CD4-positive, alpha-beta T cell (primary cell): ENCODE data around the gene CTXND1. TPM values are rescaled to one million over a fixed set of nuclear protein-coding genes. Genes with fewer than 3 reads are reported as not detected.

Experiments used
- ATAC-seq: fragments of 200-7000 bp; cut with Tn5 transposase; one replicate; pipeline ENCODE4 v1.10.0; 2022; ENCODE audit warnings: mild to moderate bottlenecking; ENCODE audit not compliant: poor library complexity
- CTCF ChIA-PET: fragments of 350-600 bp; sonication (Branson Sonifier 250); formaldehyde crosslinking; loops from one replicate; lab custom pipeline; 2021; ENCODE audit warnings: antibody characterized with exemption, inconsistent platforms; lab: Charles Lee
- POLR2A ChIA-PET: fragments of 350-600 bp; sonication (Branson Sonifier 250); formaldehyde crosslinking; loops from one replicate; lab custom pipeline; 2021; ENCODE audit warnings: antibody characterized with exemption, inconsistent platforms; lab: Charles Lee
- DNase-seq, 14 experiments: peaks; one replicate each; pipeline ENCODE4 v3.0.0-alpha.2; 2013 to 2020; ENCODE audit warnings: mixed read lengths in 2 of 14
- H3K27ac ChIP-seq, 2 donors: one replicate each; pipeline versions ENCODE4 v1.5.1 to v1.7.0; 2013; ENCODE audit warnings: low read length in 2 of 2, low read depth in 1 of 2, mild to moderate bottlenecking in 1 of 2
- H3K27me3 ChIP-seq, 2 experiments: 1 replicate in 1 of 2; 2 replicates in 1 of 2; pipeline versions ENCODE4 v1.6.1 to v1.7.0; 2013; ENCODE audit warnings: low read length in 2 of 2, control low read depth in 1 of 2, mild to moderate bottlenecking in 1 of 2, moderate library complexity in 1 of 2; ENCODE audit not compliant: insufficient read depth in 2 of 2, control insufficient read depth in 1 of 2
- H3K36me3 ChIP-seq: one replicate; pipeline ENCODE4 v1.6.1; 2013; ENCODE audit warnings: low read length, control low read depth; ENCODE audit not compliant: insufficient read depth
- H3K4me1 ChIP-seq: one replicate; pipeline ENCODE4 v1.6.1; 2013; ENCODE audit warnings: low read length, control low read depth; ENCODE audit not compliant: insufficient read depth
- H3K4me3 ChIP-seq: one replicate; pipeline ENCODE4 v1.5.1; 2013; ENCODE audit warnings: mild to moderate bottlenecking, low read length, moderate library complexity
- H3K9me3 ChIP-seq, 2 experiments: 1 replicate in 1 of 2; 2 replicates in 1 of 2; pipeline versions ENCODE4 v1.6.1 to v1.7.0; 2013; ENCODE audit warnings: low read length in 2 of 2, mild to moderate bottlenecking in 2 of 2, control low read depth in 1 of 2, moderate library complexity in 1 of 2; ENCODE audit not compliant: control insufficient read depth in 1 of 2, insufficient read depth in 1 of 2
- H3K27ac Mint-ChIP-seq: one replicate; pipeline ENCODE4 v1.8.0; 2020; ENCODE audit warnings: mixed read lengths
- H3K27me3 Mint-ChIP-seq: one replicate; pipeline ENCODE4 v1.8.0; 2021; ENCODE audit warnings: mixed read lengths
- H3K36me3 Mint-ChIP-seq: one replicate; pipeline ENCODE4 v1.8.0; 2021; ENCODE audit warnings: low read depth, mixed read lengths
- H3K4me1 Mint-ChIP-seq: one replicate; pipeline ENCODE4 v1.8.0; 2021; ENCODE audit warnings: low read depth, mixed read lengths
- H3K4me3 Mint-ChIP-seq: one replicate; pipeline ENCODE4 v1.8.0; 2020; ENCODE audit warnings: mild to moderate bottlenecking, mixed read lengths
- H3K9me3 Mint-ChIP-seq: one replicate; pipeline ENCODE4 v1.8.0; 2020; ENCODE audit warnings: mixed read lengths
- intact Hi-C, 2 experiments: fragments of 100-400 bp; cut with DNase I in 1 of 2; cut with micrococcal nuclease in 1 of 2; formaldehyde crosslinking; loops; one replicate each; pipeline versions ENCODE4 v1.15.1 to v1.9.0; 2023 to 2025; cut with DNase I, micrococcal nuclease
- total RNA-seq, 174 experiments: library from RNA in 2 of 174; stranded (reverse) in 2 of 174; gene quantifications; one replicate each; pipeline ENCODE4 v1.2.3 and lab custom pipeline; 2021 to 2026
- TF ChIP-seq, protein P1 (sequence below): fragments of 200-600 bp; IDR thresholded peaks from one replicate; pipeline ENCODE4 v1.8.0; 2022; ENCODE audit warnings: antibody characterized with exemption, mild to moderate bottlenecking

The CTXND1 gene
- total RNA-seq, 2 experiments from 2014 or later: not detected

DNA sequence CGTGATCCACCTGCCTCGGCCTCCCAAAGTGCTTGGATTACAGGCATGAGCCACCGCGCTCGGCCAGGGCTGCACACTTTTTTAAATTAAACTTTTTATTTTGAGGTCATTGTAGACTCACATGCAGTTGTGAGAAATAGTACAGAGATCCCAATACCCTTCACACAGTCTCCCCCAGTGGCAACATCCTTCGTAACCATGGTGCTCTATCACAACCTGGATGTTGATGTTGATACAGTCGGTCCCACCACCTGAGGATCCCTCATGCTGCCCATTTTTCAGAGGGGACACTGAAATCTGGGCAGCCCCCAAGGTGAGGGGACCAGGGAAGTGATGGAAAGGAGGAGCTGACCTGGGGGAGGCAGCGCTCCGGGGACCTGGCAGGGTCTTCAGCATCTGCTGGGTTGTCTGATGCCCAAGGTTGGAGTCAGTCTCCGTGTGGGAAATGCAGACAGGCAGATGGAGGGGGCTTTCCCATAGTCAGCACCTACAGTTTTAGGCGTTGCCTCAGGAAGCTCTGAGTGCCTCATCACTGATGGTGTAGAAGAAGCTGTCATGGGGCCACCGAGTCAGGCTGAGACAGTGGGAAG, 82.2 kb downstream of the CTXND1 start:
- no peak for ATAC-seq

DNA sequence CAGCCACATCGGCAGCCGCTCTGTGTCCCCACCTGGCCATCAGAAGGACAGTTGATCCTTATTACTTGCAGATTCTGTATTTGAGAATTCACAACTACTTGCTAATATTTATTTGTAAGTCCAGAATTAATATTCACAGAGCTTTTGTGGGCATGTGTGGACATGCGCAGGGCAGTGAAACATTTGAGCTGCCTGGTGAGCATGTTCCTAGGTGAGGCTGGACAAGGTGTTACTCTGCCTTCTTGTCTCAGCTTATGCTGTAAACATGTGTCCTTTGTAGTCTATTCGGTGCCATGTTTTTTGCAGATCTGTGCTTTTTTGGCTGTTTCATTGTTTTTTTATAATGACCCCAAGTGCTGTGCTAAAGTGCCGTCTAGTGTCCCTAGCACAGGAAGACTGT, 83.6 kb downstream of the CTXND1 start:
- CTCF ChIA-PET: no interaction called here
- Mint-ChIP-seq H3K27ac (no peak overlapping the region), H3K27me3 (no peaks in the 10 kb centered on the region), H3K36me3 (peaks cover 13% of the 10 kb centered on the region), H3K4me3 (no peak overlapping the region), H3K9me3 (no peaks in the 10 kb centered on the region), H3K4me1 (no peaks in the 10 kb centered on the region)
- POLR2A ChIA-PET: interaction anchor here (0.8 kb wide), 1 partner anchor 788 kb away, joined by 3 read pairs; no protein-coding TSS in a partner anchor
- Histone ChIP-seq H3K36me3 (peaks cover 3% of the 10 kb centered on the region), H3K9me3 (no peaks in the 10 kb centered on the region), H3K27ac (no peak overlapping the region), H3K27me3 (no peaks in the 10 kb centered on the region), H3K4me3 (no peak overlapping the region), H3K4me1 (no peaks in the 10 kb centered on the region)
- intact Hi-C loops: loop anchor here in 1 of 2 experiments (5.0 kb wide), 1 partner anchor 1671 kb away; no protein-coding TSS in a partner anchor
- TF ChIP-seq, protein P1, sequence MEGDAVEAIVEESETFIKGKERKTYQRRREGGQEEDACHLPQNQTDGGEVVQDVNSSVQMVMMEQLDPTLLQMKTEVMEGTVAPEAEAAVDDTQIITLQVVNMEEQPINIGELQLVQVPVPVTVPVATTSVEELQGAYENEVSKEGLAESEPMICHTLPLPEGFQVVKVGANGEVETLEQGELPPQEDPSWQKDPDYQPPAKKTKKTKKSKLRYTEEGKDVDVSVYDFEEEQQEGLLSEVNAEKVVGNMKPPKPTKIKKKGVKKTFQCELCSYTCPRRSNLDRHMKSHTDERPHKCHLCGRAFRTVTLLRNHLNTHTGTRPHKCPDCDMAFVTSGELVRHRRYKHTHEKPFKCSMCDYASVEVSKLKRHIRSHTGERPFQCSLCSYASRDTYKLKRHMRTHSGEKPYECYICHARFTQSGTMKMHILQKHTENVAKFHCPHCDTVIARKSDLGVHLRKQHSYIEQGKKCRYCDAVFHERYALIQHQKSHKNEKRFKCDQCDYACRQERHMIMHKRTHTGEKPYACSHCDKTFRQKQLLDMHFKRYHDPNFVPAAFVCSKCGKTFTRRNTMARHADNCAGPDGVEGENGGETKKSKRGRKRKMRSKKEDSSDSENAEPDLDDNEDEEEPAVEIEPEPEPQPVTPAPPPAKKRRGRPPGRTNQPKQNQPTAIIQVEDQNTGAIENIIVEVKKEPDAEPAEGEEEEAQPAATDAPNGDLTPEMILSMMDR: no peak
- DNase-seq: no peak
- ATAC-seq: no peak

More for the DNA sequence above, 82.2 kb downstream of the CTXND1 start:
- CTCF ChIA-PET: no interaction called here
- no peaks in the 10 kb centered on the region for H3K4me1 ChIP-seq
- TF ChIP-seq, protein P1: no peak
- no peaks in the 10 kb centered on the region for H3K9me3 ChIP-seq
- H3K4me3 ChIP-seq: no peak overlapping the region
- Mint-ChIP-seq H3K4me1 (no peaks in the 10 kb centered on the region), H3K27me3 (no peaks in the 10 kb centered on the region), H3K9me3 (no peaks in the 10 kb centered on the region), H3K4me3 (no peak overlapping the region), H3K36me3 (peaks cover 3% of the 10 kb centered on the region), H3K27ac (no peak overlapping the region)
- DNase-seq: no peak
- POLR2A ChIA-PET: no interaction called here
- no peak overlapping the region for H3K27ac ChIP-seq
- no peaks in the 10 kb centered on the region for H3K27me3 ChIP-seq
- intact Hi-C loops: loop anchor here in 1 of 2 experiments (5.0 kb wide), 1 partner anchor 1673 kb away; no protein-coding TSS in a partner anchor
- H3K36me3 ChIP-seq: peaks cover 3% of the 10 kb centered on the region

DNA sequence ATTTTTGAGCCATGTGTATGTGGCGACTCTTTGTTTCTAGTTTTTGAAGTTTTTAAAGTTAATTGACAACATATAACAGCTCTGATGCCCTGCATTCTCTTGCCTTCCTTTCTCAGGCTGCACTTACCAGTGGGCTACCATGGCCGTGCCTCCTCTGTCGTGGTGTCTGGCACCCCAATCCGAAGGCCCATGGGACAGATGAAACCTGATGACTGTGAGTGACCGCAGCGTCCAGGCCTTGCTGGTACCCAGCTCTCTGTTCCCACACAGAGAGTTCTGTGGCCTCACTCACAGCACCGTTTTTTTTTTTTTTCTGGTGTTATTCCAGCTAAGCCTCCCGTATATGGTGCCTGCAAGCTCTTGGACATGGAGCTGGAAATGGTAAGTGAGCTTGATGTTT, 84.1 kb downstream of the CTXND1 start:
- no peak for ATAC-seq
- H3K4me1 ChIP-seq: no peaks in the 10 kb centered on the region
- intact Hi-C loops: loop anchor here in 1 of 2 experiments (5.0 kb wide), 1 partner anchor 1671 kb away; no protein-coding TSS in a partner anchor
- no peaks in the 10 kb centered on the region for H3K9me3 Mint-ChIP-seq
- TF ChIP-seq, protein P1: no peak
- ChIA-PET CTCF (no interaction called here), POLR2A (no interaction called here)
- H3K9me3 ChIP-seq: no peaks in the 10 kb centered on the region
- no peaks in the 10 kb centered on the region for H3K27me3 ChIP-seq
- no peak overlapping the region for H3K4me3 ChIP-seq
- H3K27ac ChIP-seq: no peak overlapping the region
- DNase-seq: no peak
- no peak overlapping the region for H3K27ac Mint-ChIP-seq
- H3K36me3 ChIP-seq: peaks cover 3% of the 10 kb centered on the region
- no peaks in the 10 kb centered on the region for H3K4me1 Mint-ChIP-seq
- peaks cover 13% of the 10 kb centered on the region for H3K36me3 Mint-ChIP-seq
- H3K27me3 Mint-ChIP-seq: no peaks in the 10 kb centered on the region
- H3K4me3 Mint-ChIP-seq: no peak overlapping the region
